GM18861 (cell line): Measurements from ENCODE around the gene BACE1-AS.

Experiments
- ATAC-seq: cut with Tn5 transposase; IDR thresholded peaks from one replicate; pipeline ENCODE4 v1.9.1; 2021; ENCODE audit not compliant: unreplicated experiment

BACE1-AS gene

DNA sequence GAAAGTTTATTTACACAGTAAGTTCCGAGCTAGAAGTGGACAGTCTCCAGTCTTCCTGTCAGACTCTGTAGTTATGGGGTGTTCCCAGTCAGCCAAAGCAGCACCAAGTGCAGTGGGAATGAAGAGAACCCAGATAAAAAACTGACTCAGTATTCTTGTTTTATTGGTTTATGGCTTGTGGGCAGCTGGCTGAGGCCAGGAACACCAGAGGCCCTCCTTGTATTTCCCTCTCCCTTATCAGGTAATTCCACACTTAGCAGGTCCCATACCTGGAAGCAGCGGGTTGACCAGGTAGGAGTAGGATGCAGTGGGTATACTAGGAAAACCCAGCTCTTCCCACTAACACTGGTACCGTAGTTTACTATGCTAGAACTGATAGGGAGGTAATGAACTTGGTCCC lies 3.5 kb upstream of the BACE1-AS start:
- ATAC-seq: no peak

DNA sequence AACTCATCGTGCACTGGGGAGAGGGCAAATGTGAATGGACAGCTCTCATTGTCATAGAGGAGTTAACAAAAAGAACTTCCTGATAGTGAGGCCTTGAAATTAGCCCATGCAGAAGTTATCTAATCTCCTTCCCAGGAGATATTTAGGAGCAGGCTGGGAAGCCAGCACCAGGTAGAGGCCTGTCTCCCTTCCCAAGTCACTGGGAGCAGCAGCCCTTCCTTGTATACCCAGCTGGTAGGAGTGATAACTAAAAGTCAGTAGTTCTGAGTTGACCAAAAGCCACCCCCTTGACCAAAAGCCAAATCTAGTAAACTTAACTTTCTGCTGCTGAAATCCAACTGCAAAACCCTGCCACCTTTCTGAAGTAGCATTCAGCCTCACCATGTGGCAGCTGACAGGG lies 1.4 kb upstream of the BACE1-AS start:
- ATAC-seq: no peak

DNA sequence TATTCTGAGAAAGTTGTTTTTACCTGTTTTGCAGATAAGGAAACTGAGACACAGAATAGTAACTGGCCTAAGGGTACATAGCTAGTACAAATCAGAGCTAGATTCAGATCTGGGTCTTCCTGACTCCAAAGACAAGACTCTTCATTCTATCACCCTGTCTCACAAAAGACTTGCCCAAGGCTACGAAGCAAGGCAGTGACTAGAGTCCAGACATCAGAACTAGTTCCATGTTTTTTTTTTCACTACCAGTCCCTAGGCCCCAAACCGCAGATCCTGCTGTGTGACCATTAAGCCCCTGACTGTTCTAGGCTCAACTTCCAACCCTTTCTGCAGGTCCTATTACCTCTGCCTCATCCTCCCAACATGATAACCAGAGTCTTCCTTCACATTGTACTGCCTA lies 1.5 kb downstream of the BACE1-AS start:
- no peak for ATAC-seq

DNA sequence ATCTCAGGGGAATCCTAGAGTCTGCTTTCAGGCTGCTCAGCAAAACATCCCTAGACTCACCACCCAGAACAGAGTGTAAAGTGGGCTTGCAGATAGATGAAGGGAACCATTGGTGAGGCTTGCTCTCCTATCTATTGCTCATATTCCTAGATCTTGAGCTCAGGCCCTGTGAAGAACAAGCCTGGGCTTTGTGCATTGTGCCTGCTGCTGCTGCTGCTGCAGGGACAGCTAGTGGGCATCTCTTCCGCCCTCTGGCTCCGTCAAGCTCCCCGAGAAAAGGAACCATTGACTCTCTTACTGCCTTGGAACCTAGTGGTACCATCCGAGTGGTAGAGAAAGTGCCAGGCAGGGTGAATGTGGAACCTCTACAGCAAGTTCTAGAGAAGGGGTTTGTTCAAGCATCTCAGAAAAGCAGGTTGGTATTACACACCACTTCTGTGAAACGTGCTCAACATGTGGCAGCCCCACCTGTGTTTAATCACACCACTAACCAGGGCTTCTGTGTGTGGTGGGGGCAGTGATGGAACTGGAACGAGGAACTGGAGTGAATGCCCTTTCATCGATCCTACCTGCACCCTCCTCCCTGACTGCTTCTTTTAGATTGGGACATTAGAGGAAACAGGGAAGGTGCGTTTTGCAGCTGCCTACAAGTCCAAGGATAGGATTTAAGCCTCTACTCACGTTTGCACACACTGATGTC lies 4.4 kb downstream of the BACE1-AS start:
- no peak for ATAC-seq

DNA sequence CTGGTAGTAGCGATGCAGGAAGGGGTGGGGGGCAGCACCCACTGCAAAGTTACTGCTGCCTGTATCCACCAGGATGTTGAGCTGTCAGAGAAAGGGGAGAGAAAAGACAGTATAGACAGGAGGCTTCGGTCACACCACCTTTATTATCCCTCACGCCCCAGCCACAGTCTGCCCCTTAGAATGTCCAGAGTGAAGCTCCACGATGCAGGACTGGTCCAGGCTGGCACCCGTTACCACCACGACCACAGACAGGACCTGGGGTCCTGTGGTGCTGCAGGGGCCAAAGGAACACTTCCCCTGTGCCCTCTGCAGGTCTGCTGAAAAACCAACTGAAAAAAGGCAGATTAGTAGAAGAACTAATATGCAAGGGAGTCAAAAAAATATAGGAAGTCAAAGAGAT lies 5.7 kb downstream of the BACE1-AS start:
- ATAC-seq: no peak

DNA sequence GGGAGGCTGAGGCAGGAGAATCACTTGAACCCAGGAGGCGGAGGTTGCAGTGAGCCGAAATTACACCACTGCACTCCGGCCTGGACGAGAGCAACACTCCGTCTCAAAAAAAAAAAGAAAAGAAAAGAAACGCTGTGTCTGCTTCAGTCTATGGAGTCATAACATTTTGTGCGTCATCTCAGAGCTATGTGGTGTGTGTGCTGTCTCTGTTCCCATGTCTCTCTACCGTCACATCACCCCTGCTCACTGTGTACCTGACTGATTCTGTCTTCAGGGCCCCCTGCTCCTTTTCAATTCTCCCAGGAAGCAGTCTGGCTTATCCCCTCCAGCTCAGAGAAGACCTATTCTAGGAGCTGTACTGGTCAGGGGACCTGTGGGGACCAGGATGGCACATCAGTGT lies 7.0 kb downstream of the BACE1-AS start:
- no peak for ATAC-seq

DNA sequence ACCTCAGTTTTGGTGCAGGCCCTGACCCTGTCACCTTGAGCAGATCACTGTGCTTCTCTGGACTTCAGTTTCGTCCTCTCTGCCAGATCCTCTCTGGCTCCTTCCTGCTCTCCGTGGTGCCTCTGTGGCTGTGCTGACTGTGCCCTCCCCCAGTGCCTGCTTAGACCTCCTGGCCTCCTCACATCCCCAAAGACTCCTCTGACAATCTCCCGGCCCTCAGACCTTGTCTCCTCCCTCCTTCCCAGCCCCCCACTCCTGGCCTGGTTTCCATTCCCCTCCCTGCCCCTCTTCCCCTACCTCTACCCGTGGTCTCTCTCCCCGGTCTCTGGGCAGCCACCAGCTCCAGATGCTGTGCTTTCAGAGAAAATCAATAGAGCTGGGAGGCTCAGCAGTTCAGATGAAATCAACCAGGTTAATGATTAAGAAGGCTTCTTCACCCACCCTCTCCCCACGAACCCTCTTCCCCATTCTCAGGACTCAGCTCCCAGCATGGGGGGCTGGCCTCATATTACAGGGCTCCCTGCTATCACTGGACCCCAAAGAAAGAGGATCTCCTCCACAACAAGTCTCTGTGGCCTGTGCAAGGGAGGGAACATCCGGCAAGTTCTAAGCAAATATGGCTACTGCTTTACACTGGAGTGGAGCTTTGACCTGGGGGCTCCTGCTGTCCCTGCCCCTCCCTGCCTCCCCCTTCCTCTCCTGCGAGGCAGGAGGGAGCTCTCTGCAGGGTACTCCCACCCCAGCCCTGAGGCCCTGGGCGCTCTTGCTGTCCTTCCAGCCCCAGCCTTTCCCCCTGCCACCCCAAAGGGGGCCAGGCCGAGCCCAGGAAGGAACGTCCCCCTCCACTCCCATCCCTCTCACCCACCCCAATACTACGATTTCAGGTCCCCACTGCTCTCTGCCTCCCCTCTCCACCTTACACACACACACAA lies 8.5 kb downstream of the BACE1-AS start:
- ATAC-seq: no peak

DNA sequence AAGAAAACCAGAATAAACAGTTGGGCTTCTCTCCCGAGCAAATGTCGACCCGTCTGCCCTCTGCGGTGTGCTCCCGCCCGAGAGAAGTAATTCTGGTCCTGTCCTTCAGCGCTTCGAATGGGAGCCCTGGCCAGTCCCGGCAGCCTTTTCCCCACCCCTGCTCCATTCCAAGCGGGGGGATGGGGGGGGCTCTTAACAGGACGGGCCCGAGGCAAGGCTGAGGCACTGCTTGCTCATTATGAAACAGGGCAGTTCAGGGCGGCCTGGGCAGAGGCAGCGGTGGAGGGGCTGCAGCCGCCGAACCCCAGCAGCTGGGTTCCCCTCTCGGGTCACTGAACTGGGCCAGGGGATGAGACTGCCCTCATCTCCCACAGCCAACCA lies 9.1 kb downstream of the BACE1-AS start:
- ATAC-seq: no peak

DNA sequence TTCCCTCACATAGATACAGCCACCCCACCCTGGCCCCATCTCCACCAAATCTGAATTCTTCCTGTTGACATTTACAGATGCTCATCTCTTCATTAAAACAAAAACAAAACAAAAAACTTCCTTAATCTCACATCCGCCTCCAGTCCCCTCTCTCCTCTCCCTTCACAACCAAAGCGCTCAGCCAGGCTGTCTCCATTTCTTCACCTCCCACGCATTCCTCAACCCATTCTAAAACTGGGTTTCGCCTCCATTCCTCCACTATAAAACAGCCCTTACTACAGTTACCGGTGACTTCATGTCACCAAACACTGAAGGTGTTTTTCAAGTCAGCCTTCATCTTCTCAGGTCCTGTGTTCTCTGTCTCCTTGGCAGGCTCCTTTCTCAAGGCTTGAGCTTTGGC lies 9.6 kb downstream of the BACE1-AS start:
- ATAC-seq: no peak

DNA sequence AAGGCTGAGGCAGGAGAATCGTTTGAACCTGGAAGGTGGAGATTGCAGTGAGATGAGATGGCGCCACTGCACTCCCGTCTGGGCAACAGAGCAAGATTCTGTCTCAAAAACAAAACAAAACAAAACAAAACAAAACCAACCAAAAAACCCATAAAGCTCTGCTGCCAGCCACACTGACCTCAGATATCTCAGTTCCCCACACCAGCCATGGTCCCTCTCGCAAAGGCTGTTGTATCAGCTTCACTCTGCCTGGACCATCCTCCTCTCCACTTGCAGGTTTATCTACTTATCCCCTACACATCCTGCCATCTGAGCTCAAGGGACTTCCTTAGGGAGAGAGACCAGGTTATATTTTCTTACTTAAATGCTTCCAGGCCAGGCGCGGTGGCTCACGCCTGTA lies 11.1 kb downstream of the BACE1-AS start:
- ATAC-seq: no peak

DNA sequence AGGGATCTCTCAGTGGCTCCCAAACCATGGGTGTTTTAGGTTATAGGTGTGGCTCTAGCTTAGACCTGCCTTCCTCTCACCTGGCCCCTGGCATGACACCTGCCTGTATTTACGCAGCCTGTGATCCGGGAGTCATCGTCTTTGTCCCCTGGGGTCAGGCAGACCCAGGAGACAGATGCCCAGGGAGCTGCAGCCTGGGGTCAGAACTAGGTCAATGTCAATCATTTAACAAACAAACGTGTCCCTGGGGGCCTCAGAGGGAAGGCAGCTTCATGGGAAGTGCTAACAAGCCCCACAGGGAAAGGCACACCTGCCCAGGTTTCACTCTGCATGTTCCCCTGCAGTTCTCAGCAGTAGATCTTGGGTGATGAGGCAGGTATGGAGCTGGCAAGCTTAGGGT lies 12.0 kb downstream of the BACE1-AS start:
- ATAC-seq: no peak

DNA sequence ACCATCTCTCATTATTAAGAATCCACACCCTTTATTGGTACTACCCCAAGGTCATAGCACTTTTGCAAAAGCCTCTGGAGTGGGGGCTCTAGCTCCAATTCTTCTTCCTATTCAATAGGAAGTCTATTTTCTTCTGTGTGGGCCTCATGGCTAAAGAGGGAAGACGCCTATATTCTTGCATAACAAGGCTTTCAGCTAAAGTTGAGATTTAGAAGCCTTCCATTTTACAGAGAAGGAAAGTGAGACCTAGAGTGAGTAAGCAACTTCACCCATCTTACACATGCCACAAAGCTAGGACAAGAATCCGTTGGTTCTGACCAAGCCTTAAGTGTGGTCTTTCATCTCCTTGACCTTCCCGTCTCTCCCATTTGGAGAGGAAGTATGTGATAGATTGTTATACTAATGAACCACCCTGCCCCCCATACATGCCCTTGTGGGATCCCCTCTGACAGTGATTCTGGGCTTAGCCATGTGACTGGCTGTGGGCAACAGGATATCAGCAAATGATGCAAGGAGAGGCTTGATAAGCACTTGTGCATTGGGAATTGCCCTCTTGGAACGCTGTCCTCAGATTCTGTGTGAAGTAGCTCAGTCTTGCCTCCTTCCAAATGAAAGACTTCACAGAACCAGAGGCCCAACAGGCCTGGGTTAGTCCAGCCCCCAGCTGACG lies 12.6 kb downstream of the BACE1-AS start:
- no peak for ATAC-seq

DNA sequence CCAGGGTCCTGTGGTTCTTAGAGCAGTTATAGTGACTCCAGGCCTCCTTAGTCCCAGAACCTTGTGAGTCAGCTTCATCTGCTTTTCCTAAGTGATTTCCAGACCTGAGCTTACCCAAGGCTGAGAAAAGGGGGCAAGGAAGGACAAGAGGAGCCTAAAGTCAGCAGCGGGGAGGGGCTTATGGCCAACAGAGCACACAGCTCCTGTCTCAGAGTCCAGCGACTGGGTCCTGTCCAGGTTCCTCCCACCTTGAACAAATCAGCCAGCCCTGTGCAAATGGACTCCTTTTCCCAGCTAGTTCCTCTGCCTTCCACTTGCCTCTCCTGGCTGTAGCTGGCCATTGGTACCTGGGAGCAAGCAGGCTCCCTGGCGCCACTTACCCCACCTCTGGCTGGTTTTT lies 14.0 kb downstream of the BACE1-AS start:
- ATAC-seq: no peak

DNA sequence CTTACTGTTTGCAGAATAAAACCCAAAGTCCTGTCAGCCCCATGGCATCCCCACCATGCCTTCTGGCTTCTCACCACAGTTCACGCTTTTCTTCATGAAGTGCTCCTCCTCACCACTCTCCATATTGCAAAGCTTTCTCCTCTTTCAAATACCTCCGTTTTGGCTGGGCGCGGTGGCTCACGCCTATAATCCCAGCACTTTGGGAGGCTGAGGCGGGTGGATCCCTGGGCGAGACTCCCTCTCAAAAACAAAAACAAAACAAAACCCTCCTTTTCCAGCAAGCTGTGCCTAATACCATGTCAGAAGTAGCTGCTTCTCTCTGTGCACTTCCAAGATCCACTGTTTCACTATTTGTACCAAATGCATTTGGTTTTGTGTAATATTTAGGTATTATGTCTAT lies 18.2 kb downstream of the BACE1-AS start:
- no peak for ATAC-seq

DNA sequence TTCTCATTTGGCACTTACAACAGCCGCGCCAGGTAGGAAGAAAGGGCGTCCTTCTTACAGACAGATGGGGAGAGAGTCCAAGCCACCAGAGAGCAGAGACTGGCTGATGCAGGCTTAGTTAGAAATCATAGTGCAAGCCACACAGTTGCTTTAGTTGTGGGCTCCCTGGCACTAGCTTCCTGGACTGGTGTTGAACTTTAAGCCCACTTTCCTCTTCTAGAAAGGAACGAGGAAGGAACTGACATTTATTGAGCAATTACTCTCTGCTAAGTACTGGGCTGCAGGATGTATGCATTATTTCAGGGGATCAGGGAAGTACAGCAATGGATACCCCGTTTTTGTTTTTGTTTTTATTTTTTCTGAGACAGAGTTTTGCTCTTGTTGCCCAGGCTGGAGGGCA lies 21.9 kb downstream of the BACE1-AS start:
- no peak for ATAC-seq

DNA sequence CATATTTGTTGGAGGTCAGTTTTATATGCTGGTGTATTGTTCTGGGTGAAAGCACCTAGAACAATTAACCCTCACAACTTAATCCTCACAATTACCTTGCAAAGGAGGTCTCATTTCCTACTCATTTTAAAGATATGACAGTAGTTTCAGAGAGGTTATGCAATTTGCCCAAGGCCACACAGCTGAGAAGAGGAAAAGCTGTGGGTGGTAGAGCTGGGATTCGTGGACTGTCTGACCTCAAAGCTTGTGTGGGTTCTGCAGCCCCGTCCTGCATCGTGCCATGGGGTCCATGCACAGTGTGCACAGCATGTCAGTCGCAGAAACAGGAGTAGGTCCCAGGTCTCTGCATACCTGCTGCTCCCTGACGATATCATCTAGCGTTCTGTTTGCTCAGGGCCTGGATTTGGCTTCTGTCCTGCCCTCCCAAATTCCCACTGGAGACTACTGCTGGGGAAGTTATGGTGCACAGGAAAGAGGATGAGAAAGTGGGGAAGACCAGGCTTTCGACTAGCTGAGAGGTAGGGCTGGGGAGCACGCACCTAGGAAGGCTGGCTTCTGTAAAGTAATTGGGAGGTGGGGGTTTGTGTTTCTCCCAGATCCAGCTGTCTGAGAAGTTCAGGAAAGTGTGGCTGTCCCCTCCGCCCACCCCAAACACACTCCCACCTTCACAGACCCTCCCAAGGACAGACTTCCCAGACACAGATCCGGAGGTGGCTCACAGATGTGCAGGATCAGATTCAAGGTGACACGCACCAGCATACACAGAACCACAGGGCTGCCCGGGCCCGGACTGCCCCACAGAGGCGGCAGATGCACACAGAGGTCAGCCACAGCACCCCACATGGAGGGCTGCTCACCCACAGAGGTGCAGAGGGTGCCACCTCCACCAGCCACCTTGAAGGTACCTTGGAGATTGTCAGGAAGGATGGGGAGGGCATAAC lies 23.0 kb downstream of the BACE1-AS start:
- no peak for ATAC-seq

DNA sequence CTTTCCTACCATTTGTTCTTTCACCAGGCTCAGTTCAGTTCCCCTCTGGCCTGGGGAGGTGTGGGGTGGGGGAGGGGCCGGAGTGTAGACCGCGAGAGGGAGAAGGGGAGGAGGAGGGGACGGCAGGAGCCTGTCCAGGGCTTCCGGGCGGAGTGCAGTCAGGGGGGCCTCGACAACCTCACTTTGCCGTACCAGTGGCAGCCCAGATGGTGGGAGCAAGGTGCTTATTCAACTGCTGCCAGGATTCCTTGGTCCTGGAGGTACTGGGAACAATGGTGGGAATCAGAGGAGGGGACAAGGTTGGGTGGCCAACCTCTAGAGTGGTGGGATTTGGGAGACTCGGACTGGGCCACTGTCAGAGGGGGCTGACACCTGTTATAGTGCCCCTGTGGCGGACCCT lies 23.7 kb downstream of the BACE1-AS start:
- no peak for ATAC-seq

DNA sequence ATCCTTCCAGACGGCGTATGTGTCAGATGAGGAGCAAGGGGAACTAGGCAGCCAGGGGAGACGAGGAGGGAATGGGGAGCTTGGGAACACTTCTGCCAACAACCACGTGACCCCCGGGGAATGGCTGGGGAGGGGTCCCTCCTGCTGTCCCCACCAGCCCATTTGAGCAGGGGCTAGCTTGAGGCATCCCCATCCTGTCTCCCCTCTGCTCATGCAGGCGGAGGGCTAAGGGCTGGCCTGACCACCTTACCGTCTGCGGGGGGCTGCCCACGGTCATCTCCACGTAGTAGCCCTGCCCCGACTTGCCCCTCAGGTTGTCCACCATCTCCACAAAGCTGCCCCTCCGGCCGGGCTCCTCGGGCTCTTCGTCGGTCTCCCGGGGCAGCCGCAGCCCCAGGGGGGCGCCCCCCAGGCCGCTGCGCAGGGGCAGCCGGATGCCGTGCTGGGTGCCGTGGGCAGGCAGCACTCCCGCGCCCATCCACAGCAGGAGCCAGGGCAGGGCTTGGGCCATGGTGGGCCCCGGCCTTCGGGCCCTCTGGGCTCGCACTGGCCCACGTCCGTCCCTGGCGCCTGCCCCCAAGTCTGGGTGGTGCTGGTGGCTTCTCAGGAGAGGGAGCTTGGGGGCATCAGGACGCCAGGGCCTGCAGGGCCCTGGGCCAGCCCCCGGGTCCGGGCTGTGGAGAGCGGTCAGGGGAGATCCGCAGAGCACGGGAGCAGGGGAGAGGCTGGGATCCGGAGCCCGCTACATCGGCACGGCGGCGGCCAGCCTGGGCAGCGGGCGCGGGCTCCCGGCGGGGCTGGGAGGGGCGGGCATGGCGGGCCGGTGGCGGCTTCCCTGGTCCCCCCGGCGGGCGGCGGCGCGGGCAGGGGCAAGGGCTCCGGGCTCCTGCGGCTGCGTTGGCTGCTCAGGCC lies 24.4 kb downstream of the BACE1-AS start:
- ATAC-seq: no peak

DNA sequence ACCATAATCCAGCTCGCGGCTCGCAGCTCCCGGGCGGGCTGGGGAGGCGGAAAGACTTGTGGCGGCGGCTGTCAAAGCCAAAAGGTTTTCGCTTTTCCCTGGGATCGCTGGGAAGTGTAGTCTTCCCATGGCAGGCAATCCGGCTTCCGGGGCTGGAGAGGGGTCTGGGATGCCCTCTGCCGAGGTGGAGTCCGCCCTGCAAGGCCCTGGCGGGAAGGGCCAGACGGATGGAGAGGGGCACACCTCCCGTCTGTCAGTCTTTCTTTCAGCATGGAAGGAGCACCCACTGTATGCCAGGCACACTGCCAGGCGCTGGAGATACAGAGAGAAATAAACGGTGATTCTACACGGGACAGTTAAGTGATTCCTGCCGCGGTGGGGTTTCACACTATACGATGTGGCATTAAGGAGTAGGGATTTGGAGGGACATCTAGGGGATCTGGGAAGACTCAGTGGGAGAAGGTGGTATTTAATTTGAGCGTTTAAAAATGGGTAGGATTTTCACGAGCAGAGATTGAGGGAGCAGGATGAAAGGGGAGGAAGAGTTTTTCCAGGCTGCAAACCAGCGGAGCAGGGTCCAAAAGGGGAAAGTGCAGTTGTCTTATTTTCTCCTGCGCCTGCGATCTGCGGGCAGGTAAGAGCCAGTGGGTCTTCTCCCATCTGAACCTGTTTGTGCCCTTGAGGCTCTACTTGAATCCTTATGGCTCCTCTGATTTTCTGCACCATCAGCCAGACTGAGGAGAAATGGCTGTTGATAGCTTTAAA lies 25.2 kb downstream of the BACE1-AS start, which contains the start of gene BACE1:
Gene BACE1, minus strand, starts transcription at position 60 of the 765 bp plus-strand sequence. CDS start 461 bp downstream, outside the sequence.
- no peak for ATAC-seq
